Stimulated activated CD8-positive, alpha-beta memory T cell treated with anti-CD3 and anti-CD28 coated beads, Interleukin-7, amount 100 ng/mL, for 4 hours (primary cell): ENCODE measurements around the gene TSSC4.

Experiments
- DNase-seq, 2 donors: peaks; one replicate each; pipeline ENCODE4 v3.0.0-alpha.2; 2020; ENCODE audit warnings: low read depth in 2 of 2

The TSSC4 gene

GRCh38 chr11:2400762-2401435 lies 349 bp downstream of the TSSC4 start:
- DNase-seq: no peak

GRCh38 chr11:2401436-2401984 lies 960 bp downstream of the TSSC4 start:
- DNase-seq: no peak

GRCh38 chr11:2402106-2402505 lies 1.6 kb downstream of the TSSC4 start:
- no peak for DNase-seq

- no peak for DNase-seq
Observed at GRCh38 chr11:2402890-2403645, 2.5 kb downstream of the TSSC4 start.

GRCh38 chr11:2404735-2405196 lies 4.2 kb downstream of the TSSC4 start:
- no peak for DNase-seq

GRCh38 chr11:2406451-2406850 lies 5.9 kb downstream of the TSSC4 start:
- DNase-seq: no peak

- DNase-seq: no peak
Observed at GRCh38 chr11:2406878-2407410, 6.4 kb downstream of the TSSC4 start.

GRCh38 chr11:2408671-2409070 lies 8.1 kb downstream of the TSSC4 start:
- DNase-seq: no peak

- DNase-seq: no peak
Observed at GRCh38 chr11:2409126-2409525, 8.6 kb downstream of the TSSC4 start.

- no peak for DNase-seq
Observed at GRCh38 chr11:2409611-2410468, 9.3 kb downstream of the TSSC4 start.

GRCh38 chr11:2410616-2411015 lies 10.1 kb downstream of the TSSC4 start:
- DNase-seq: no peak

GRCh38 chr11:2411446-2412305 lies 11.1 kb downstream of the TSSC4 start:
- DNase-seq: no peak

- no peak for DNase-seq
Observed at GRCh38 chr11:2412323-2412722, 11.8 kb downstream of the TSSC4 start.

- DNase-seq: no peak
Observed at GRCh38 chr11:2413742-2414579, 13.4 kb downstream of the TSSC4 start.

- no peak for DNase-seq
Observed at GRCh38 chr11:2414616-2415015, 14.1 kb downstream of the TSSC4 start.

GRCh38 chr11:2415171-2415570 lies 14.6 kb downstream of the TSSC4 start:
- DNase-seq: no peak

- DNase-seq: no peak
Observed at GRCh38 chr11:2415601-2416380, 15.2 kb downstream of the TSSC4 start.

GRCh38 chr11:2416765-2417164 lies 16.2 kb downstream of the TSSC4 start:
- DNase-seq: no peak
